ENCODE measurements around the gene C12orf75.

The C12orf75 gene

DNA sequence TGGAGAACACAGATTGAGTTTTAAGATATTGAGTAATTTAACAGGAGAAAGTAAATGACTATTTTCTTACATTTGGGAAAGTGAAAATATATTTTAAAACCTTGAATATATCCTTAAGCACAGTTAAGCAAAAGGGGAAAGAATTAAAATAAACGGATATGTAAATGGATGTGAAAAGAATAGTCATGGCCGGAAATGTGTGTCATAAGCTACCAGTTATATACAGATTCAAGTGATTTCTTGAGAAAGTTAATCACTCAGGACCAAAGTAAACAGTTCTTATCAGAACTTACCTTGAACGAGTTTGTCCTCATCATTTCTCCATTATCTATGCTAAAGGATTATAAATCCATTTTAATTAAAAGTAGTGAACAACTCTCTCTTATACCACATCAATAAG, 33.4 kb downstream of the C12orf75 start:
- intact Hi-C loops (cut with DNase I; ENCODE audit: low total_unique reads): no loop called here
- DNase-seq: no peak
- TF ChIP-seq, protein P1, sequence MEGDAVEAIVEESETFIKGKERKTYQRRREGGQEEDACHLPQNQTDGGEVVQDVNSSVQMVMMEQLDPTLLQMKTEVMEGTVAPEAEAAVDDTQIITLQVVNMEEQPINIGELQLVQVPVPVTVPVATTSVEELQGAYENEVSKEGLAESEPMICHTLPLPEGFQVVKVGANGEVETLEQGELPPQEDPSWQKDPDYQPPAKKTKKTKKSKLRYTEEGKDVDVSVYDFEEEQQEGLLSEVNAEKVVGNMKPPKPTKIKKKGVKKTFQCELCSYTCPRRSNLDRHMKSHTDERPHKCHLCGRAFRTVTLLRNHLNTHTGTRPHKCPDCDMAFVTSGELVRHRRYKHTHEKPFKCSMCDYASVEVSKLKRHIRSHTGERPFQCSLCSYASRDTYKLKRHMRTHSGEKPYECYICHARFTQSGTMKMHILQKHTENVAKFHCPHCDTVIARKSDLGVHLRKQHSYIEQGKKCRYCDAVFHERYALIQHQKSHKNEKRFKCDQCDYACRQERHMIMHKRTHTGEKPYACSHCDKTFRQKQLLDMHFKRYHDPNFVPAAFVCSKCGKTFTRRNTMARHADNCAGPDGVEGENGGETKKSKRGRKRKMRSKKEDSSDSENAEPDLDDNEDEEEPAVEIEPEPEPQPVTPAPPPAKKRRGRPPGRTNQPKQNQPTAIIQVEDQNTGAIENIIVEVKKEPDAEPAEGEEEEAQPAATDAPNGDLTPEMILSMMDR (IDR thresholded peaks at IDR 0.05): no peak

GRCh38 chr12:105365231-105365630, 34.7 kb downstream of the C12orf75 start:
- Histone ChIP-seq H3K4me3 (no peak overlapping the region), H3K9me3 (no peaks in the 10 kb centered on the region), H3K27ac (no peak overlapping the region), H3K4me1 (peaks cover 0 to 20% (median under 1%) of the 10 kb centered on the region in 4 donors), H3K36me3 (no peaks in the 10 kb centered on the region), H3K27me3 (no peaks in the 10 kb centered on the region)
- TF ChIP-seq, protein P1 (IDR thresholded peaks at IDR 0.05): no peak
- intact Hi-C loops (cut with DNase I; ENCODE audit: low total_unique reads): no loop called here
- no peak for DNase-seq

More for the DNA sequence above, 33.4 kb downstream of the C12orf75 start:
- no peak overlapping the region for H3K4me3 ChIP-seq
- H3K9me3 ChIP-seq: no peaks in the 10 kb centered on the region
- no peaks in the 10 kb centered on the region for H3K27me3 ChIP-seq
- no peaks in the 10 kb centered on the region for H3K36me3 ChIP-seq
- H3K4me1 ChIP-seq: peaks cover 0 to 32% (median 6%) of the 10 kb centered on the region in 4 donors
- no peak overlapping the region for H3K27ac ChIP-seq

DNA sequence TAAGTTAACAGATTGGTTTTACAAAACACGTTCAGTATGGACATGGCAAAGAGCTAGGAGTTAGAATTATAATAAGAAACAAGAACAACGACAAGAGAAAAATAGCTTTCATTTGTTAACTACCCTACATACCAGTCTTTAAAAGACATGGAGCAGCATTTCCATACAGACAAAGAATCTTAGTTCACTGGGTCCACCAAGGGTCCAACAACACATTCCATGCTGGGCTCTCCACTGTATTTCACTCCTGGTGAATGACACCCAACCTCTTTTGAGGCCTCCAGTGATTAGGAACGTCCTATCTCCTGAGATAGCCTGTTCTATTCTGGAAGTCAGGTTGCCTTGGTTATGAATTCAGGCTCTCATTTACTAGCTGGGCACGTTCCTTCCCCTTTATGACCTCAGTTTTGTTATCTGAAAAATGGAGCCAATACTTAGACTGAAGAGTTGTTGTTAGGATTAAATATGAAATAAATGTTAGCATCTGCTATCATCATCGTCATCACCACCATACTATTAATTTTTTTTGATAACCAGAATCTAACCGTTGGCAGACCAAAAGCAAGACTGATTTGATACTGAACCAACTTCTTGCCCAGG, 37.7 kb downstream of the C12orf75 start:
- H3K9me3 ChIP-seq: no peaks in the 10 kb centered on the region
- intact Hi-C loops (cut with DNase I; ENCODE audit: low total_unique reads): no loop called here
- TF ChIP-seq, protein P1 (IDR thresholded peaks at IDR 0.05): no peak

GRCh38 chr12:105369014-105369413, 38.5 kb downstream of the C12orf75 start:
- intact Hi-C loops (cut with DNase I; ENCODE audit: low total_unique reads): no loop called here
- no peak for DNase-seq
- peaks cover 5 to 7% (median 5%) of the 10 kb centered on the region in 3 donors for H3K36me3 ChIP-seq
- H3K9me3 ChIP-seq: no peaks in the 10 kb centered on the region
- peaks cover 0 to 18% (median 0%) of the 10 kb centered on the region in 4 donors for H3K4me1 ChIP-seq
- no peaks in the 10 kb centered on the region for H3K27me3 ChIP-seq
- H3K27ac ChIP-seq: no peak overlapping the region
- TF ChIP-seq, protein P1 (IDR thresholded peaks at IDR 0.05): peak; percentile 20
- no peak overlapping the region for H3K4me3 ChIP-seq

More for the DNA sequence above, 37.7 kb downstream of the C12orf75 start:
- no peak overlapping the region for H3K27ac ChIP-seq
- no peaks in the 10 kb centered on the region for H3K27me3 ChIP-seq
- no peak for DNase-seq
- H3K36me3 ChIP-seq: peaks cover under 1 to 5% (median 3%) of the 10 kb centered on the region in 3 donors
- H3K4me3 ChIP-seq: no peak overlapping the region
- peaks cover 0 to 18% (median 0%) of the 10 kb centered on the region in 4 donors for H3K4me1 ChIP-seq

DNA sequence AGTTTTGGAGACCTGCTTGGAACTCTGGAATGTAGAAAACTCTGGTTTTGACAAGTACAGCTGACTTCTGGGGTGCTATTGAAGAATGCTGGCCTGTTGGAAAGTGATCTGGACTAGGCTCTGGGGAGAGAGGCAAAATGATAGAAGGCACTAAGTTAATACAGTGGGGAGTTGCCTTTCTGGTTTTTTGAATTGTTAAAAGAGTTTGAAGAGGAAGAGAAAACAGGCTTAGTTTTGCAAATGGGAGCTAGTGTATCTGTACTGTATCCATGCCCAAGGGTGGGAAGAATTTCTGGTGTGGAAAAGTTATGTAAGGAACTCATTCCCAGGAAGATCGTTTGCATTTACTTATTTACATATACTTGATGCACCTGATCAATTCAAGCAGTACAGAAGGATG, 43.8 kb downstream of the C12orf75 start:
- Histone ChIP-seq H3K27me3 (no peaks in the 10 kb centered on the region), H3K4me1 (no peaks in the 10 kb centered on the region), H3K9me3 (no peaks in the 10 kb centered on the region), H3K4me3 (no peak overlapping the region), H3K27ac (no peak overlapping the region), H3K36me3 (peaks cover 5 to 8% (median 5%) of the 10 kb centered on the region in 3 donors)
- TF ChIP-seq, protein P1 (IDR thresholded peaks at IDR 0.05): no peak
- no peak for DNase-seq
- intact Hi-C loops (cut with DNase I; ENCODE audit: low total_unique reads): no loop called here

All from tibial artery (tissue), 4 donors.